Skeletal muscle satellite cell (primary cell): Measurements from ENCODE around the gene BEX3.
A peak's percentile ranks its signal among the peaks of the same experiment; 100 is the strongest.
"Not testable (repeated sequence)": the region's sequence is repeated elsewhere in the genome, so short reads cannot be mapped to it uniquely, and the experiment has no call there.

ENCODE experiments used
- H3K27me3 ChIP-seq: 2 replicates; pipeline ENCODE4 v1.7.0; 2013; ENCODE audit warnings: low read length; ENCODE audit not compliant: control insufficient read depth, insufficient read depth
- H3K36me3 ChIP-seq: 2 replicates; pipeline ENCODE4 v1.7.0; 2013; ENCODE audit warnings: mild to moderate bottlenecking, control low read depth, low read length; ENCODE audit not compliant: insufficient read depth
- H3K4me1 ChIP-seq: 2 replicates; pipeline ENCODE4 v1.7.0; 2013; ENCODE audit warnings: low read length; ENCODE audit not compliant: control insufficient read depth, insufficient read depth
- H3K4me2 ChIP-seq: 2 replicates; pipeline ENCODE4 v1.7.0; 2013; ENCODE audit warnings: mild to moderate bottlenecking, low read length
- H3K4me3 ChIP-seq: 2 replicates; pipeline ENCODE4 v1.7.0; 2013; ENCODE audit warnings: low read length
- H3K9ac ChIP-seq: 2 replicates; pipeline ENCODE4 v1.7.0; 2013; ENCODE audit warnings: mild to moderate bottlenecking, low read depth, low read length, moderate library complexity
- H3K9me3 ChIP-seq: replicated peaks from 2 replicates; pipeline ENCODE4 v1.7.0; 2013; ENCODE audit warnings: mild to moderate bottlenecking, control low read depth, low read length

Gene BEX3

DNA sequence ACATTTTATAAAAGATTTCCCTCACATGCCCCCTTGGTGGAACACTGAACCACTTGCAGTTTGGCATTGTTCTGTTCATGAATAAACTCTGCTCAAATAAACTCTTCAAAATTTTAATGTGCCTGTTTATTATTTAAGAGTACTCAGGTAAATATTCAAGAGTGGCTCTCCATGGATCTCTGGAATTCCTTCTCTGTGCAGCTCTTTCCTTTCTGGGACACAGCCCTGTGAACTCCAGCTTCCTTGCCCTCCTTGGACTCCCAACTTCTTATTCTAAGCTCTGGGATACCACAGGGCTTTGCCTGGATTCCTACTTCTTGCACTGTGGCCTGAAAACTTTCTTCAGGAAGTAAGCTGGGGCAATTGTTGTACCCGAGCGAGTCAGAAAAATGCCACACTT lies 8.3 kb downstream of the BEX3 start:
- H3K4me1 ChIP-seq, result peaks cover 31% of the 10 kb centered on the region
- no peaks in the 10 kb centered on the region for H3K36me3 ChIP-seq
- no peak overlapping the region for H3K4me3 ChIP-seq
- H3K9ac ChIP-seq, result no peak overlapping the region
- no peak overlapping the region for H3K4me2 ChIP-seq
- H3K9me3 ChIP-seq, result no peaks in the 10 kb centered on the region
- no peaks in the 10 kb centered on the region for H3K27me3 ChIP-seq

DNA sequence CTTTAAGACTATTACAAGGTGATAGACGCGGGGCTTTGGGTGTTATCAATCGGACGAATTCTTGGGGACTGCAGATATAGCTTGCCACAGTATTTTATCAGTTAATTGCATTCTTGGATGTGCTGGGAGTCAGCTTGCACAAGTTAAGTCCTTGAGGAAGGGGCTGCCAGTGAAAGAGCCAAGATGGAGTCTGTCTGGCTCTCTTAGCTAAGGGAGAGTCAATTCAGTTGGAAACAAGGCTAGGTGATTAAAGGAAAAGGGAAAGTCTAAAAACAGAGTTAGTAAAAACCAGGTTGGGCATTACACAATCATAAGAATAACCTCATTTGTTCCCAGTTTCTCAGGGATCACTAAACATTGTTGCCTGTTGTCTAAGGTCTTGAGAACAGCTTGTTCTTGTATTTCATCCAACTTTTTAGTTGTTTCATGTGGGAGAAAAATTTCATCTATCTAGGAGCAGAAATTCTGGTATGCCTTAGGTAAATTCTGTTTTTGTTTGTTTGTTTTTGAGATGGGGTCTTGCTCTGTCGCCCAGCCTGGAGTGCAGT lies 9.0 kb downstream of the BEX3 start:
- not testable (repeated sequence) for H3K9me3 ChIP-seq, H3K27me3 ChIP-seq, H3K4me3 ChIP-seq, H3K4me2 ChIP-seq, H3K9ac ChIP-seq, H3K36me3 ChIP-seq
- H3K4me1 ChIP-seq, result peaks cover 28% of the 10 kb centered on the region

- Histone ChIP-seq H3K4me2 (no peak overlapping the region), H3K9ac (no peak overlapping the region), H3K4me1 (peaks cover 25% of the 10 kb centered on the region), H3K36me3 (no peaks in the 10 kb centered on the region), H3K9me3 (no peaks in the 10 kb centered on the region), H3K4me3 (no peak overlapping the region), H3K27me3 (no peaks in the 10 kb centered on the region)
These were observed 10.0 kb downstream of the BEX3 start for GRCh38 chrX:103386332-103386731.

- Histone ChIP-seq H3K36me3 (no peaks in the 10 kb centered on the region), H3K4me1 (peaks cover 48% of the 10 kb centered on the region), H3K4me3 (no peak overlapping the region)
These were observed 17.1 kb downstream of the BEX3 start for GRCh38 chrX:103393487-103393886.

GRCh38 chrX:103396186-103396585 lies 19.8 kb downstream of the BEX3 start:
- peak overlapping the region; percentile 72 for H3K9ac ChIP-seq
- no peaks in the 10 kb centered on the region for H3K36me3 ChIP-seq

More at GRCh38 chrX:103393487-103393886, 17.1 kb downstream of the BEX3 start:
- no peak overlapping the region for H3K4me2 ChIP-seq
- H3K27me3 ChIP-seq, result no peaks in the 10 kb centered on the region
- H3K9me3 ChIP-seq, result no peaks in the 10 kb centered on the region
- no peak overlapping the region for H3K9ac ChIP-seq

DNA sequence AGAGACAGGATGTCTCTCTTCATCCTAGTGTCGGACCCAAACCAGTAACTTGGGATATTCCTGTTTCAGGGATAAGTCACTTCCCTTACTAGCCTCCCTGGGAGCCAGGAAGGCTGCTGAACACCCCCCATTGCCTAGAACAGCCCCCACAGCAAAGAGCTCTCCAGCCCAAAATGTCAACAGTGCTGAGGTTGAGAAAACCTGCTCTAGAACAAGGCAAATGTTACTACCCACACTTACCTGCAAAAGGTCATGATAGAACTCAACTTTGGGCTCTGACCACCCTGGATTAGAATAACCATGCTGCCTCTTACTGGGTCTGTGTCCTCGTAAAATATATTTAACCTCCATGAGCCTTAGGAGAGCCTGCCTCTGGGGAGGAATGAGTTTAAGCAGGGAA lies 20.3 kb downstream of the BEX3 start:
- peaks cover 59% of the 10 kb centered on the region for H3K4me1 ChIP-seq
- no peaks in the 10 kb centered on the region for H3K9me3 ChIP-seq
- peak overlapping the region; percentile 41 for H3K4me2 ChIP-seq
- H3K27me3 ChIP-seq, result no peaks in the 10 kb centered on the region
- no peaks in the 10 kb centered on the region for H3K36me3 ChIP-seq
- peak overlapping the region; percentile 72 for H3K9ac ChIP-seq
- H3K4me3 ChIP-seq, result no peak overlapping the region

More at GRCh38 chrX:103396186-103396585, 19.8 kb downstream of the BEX3 start:
- H3K4me2 ChIP-seq, result peak overlapping the region; percentile 41
- no peak overlapping the region for H3K4me3 ChIP-seq
- H3K27me3 ChIP-seq, result no peaks in the 10 kb centered on the region
- peaks cover 59% of the 10 kb centered on the region for H3K4me1 ChIP-seq
- H3K9me3 ChIP-seq, result no peaks in the 10 kb centered on the region

- Histone ChIP-seq H3K9ac (peak overlapping the region; percentile 66), H3K4me3 (no peak overlapping the region), H3K9me3 (no peaks in the 10 kb centered on the region), H3K4me1 (peaks cover 59% of the 10 kb centered on the region), H3K4me2 (no peak overlapping the region), H3K36me3 (no peaks in the 10 kb centered on the region), H3K27me3 (no peaks in the 10 kb centered on the region)
These were observed 21.4 kb downstream of the BEX3 start for GRCh38 chrX:103397707-103398106.

DNA sequence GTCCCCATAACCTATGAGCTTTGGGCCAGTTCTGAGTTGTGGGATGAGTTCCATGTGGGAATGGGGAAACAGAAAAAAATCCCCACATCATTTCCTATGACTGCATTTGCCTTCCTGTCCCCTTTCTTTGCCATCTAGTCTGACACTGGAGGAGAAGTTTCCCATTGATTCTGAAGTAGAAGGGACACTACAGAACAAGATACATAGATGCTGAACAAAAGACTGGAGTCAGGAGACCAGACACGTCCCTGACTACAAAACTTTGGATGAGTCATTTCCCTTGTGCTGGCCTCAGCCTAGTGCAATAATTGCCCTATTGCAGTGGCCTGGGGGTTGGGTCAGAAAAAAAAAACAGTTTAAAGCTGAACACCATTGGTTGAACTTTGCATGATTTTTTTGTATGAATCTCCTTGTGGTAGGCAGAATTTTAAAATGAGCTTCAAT lies 22.1 kb downstream of the BEX3 start:
- no peaks in the 10 kb centered on the region for H3K36me3 ChIP-seq
- H3K4me2 ChIP-seq, result peak overlapping the region; percentile 27
- no peak overlapping the region for H3K4me3 ChIP-seq
- peaks cover 59% of the 10 kb centered on the region for H3K4me1 ChIP-seq
- no peaks in the 10 kb centered on the region for H3K27me3 ChIP-seq
- peak overlapping the region; percentile 66 for H3K9ac ChIP-seq
- H3K9me3 ChIP-seq, result no peaks in the 10 kb centered on the region

GRCh38 chrX:103399744-103400143 lies 23.4 kb downstream of the BEX3 start:
- Histone ChIP-seq H3K27me3 (no peaks in the 10 kb centered on the region), H3K4me1 (peaks cover 55% of the 10 kb centered on the region), H3K36me3 (no peaks in the 10 kb centered on the region), H3K4me2 (no peak overlapping the region), H3K9me3 (no peaks in the 10 kb centered on the region), H3K4me3 (no peak overlapping the region), H3K9ac (no peak overlapping the region)

- H3K36me3 ChIP-seq, result no peaks in the 10 kb centered on the region
- H3K9ac ChIP-seq, result no peak overlapping the region
- H3K4me2 ChIP-seq, result no peak overlapping the region
- H3K4me3 ChIP-seq, result no peak overlapping the region
- H3K27me3 ChIP-seq, result peaks cover 4% of the 10 kb centered on the region
- peaks cover 46% of the 10 kb centered on the region for H3K4me1 ChIP-seq
- no peaks in the 10 kb centered on the region for H3K9me3 ChIP-seq
These were observed 24.6 kb downstream of the BEX3 start for GRCh38 chrX:103400931-103401330.

DNA sequence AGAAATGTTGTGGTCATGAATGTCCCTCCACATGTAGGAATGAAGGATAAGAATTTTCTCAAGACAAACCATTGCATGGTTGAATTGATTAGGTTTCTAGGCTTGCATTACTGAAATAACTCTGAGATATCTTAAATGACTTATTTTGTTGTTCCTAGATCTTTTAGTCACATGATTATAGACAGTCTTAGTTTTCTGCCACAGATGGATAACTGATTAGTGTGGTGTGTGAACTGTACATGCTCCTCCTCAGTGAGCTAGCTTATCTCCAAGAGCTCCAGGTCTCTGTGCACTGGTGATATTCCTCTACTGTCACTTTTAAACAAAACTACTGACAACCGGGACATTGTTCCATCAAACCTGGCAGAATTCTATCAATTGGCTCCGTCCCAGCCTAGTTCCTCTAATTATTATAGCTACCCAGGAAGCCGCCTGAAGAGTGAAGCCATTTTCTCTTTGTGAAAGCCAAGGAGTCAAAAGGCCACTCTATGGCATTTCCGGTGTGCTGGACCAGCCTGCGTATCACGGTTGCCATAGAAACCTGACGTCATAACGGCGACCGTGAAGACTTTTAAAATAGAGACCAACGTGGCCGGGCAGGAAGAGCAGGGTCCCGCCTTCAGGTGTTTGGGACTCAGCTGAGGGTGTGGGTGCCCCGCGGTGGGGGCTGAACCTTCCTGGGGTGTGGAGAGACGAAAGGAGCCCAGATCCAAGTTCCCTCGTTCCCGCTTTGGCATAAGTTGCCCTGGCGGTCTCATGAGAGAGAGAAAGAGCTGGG lies 28.1 kb downstream of the BEX3 start:
- peak overlapping the region; percentile 74 for H3K4me2 ChIP-seq
- peaks cover 15% of the 10 kb centered on the region for H3K4me1 ChIP-seq
- peak overlapping the region; percentile 65 for H3K4me3 ChIP-seq
- H3K27me3 ChIP-seq, result peaks cover 4% of the 10 kb centered on the region
- H3K9me3 ChIP-seq, result no peaks in the 10 kb centered on the region
- peak overlapping the region; percentile 75 for H3K9ac ChIP-seq
- no peaks in the 10 kb centered on the region for H3K36me3 ChIP-seq

DNA sequence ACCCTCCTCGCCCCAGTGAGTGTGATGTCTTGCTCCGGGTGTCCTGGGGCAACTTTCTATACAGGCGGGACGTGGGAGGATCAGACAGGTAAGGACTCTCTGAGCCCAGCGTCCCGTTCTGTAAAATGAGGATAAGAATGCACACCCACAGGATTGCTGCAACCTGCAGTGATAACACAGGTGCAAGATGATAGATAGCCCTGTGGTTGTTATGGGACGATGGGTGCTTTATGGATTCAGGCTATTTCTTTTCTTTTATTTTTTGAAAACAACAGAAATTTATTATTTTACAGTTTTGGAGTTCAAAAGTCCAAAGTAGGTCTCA lies 28.6 kb downstream of the BEX3 start:
- Histone ChIP-seq H3K4me3 (peak overlapping the region; percentile 65), H3K36me3 (no peaks in the 10 kb centered on the region), H3K4me1 (peaks cover 11% of the 10 kb centered on the region), H3K4me2 (peak overlapping the region; percentile 74), H3K27me3 (peaks cover 4% of the 10 kb centered on the region), H3K9ac (peak overlapping the region; percentile 75), H3K9me3 (no peaks in the 10 kb centered on the region)
